ENCODE results near the gene ABCA9.

DNA sequence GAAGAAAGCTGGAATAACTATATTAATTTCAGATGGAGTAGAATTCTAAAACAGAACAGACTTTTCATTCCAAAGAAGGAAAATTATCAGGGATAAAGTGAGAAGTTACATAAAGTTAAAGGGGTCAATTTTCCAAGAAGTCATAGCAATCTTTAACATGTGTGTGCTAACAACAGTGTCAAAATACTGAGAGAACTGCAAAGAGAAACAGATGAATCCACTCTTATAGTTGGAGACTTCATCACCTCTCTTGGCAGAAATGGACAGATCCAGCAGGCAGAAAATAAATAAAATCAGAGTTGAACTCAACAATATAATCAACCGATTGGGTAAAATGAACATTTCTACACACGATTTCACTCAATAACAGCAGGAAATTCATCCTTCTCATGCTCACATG is 5.4 kb downstream of the ABCA9 start:
- TF ChIP-seq, protein P1, sequence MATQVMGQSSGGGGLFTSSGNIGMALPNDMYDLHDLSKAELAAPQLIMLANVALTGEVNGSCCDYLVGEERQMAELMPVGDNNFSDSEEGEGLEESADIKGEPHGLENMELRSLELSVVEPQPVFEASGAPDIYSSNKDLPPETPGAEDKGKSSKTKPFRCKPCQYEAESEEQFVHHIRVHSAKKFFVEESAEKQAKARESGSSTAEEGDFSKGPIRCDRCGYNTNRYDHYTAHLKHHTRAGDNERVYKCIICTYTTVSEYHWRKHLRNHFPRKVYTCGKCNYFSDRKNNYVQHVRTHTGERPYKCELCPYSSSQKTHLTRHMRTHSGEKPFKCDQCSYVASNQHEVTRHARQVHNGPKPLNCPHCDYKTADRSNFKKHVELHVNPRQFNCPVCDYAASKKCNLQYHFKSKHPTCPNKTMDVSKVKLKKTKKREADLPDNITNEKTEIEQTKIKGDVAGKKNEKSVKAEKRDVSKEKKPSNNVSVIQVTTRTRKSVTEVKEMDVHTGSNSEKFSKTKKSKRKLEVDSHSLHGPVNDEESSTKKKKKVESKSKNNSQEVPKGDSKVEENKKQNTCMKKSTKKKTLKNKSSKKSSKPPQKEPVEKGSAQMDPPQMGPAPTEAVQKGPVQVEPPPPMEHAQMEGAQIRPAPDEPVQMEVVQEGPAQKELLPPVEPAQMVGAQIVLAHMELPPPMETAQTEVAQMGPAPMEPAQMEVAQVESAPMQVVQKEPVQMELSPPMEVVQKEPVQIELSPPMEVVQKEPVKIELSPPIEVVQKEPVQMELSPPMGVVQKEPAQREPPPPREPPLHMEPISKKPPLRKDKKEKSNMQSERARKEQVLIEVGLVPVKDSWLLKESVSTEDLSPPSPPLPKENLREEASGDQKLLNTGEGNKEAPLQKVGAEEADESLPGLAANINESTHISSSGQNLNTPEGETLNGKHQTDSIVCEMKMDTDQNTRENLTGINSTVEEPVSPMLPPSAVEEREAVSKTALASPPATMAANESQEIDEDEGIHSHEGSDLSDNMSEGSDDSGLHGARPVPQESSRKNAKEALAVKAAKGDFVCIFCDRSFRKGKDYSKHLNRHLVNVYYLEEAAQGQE (IDR thresholded peaks at IDR 0.05; ENCODE audit: insufficient read depth in 1 of 2, low read depth in 2 of 2, low read length in 1 of 2), result no peak
- TF ChIP-seq, protein P2, sequence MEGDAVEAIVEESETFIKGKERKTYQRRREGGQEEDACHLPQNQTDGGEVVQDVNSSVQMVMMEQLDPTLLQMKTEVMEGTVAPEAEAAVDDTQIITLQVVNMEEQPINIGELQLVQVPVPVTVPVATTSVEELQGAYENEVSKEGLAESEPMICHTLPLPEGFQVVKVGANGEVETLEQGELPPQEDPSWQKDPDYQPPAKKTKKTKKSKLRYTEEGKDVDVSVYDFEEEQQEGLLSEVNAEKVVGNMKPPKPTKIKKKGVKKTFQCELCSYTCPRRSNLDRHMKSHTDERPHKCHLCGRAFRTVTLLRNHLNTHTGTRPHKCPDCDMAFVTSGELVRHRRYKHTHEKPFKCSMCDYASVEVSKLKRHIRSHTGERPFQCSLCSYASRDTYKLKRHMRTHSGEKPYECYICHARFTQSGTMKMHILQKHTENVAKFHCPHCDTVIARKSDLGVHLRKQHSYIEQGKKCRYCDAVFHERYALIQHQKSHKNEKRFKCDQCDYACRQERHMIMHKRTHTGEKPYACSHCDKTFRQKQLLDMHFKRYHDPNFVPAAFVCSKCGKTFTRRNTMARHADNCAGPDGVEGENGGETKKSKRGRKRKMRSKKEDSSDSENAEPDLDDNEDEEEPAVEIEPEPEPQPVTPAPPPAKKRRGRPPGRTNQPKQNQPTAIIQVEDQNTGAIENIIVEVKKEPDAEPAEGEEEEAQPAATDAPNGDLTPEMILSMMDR (IDR thresholded peaks at IDR 0.05), result no peak
- no peak for TF ChIP-seq POLR2AphosphoS5 (IDR thresholded peaks at IDR 0.05; ENCODE audit: low read depth, low read length)
